Measurements from ENCODE around the gene KCNA10.

GRCh38 chr1:110489406-110489805, 29.6 kb downstream of the KCNA10 start:
- no peak for TF ChIP-seq EP300 (IDR thresholded peaks at IDR 0.05; ENCODE audit: low read depth)
- TF ChIP-seq CTCF (IDR thresholded peaks at IDR 0.05): no peak
- no peak for TF ChIP-seq POLR2A (IDR thresholded peaks at IDR 0.05)

Data from transverse colon (tissue), 3 donors.